Naive B cell (primary cell): Measurements from ENCODE around the gene ROS1. TPM values are rescaled to one million over a fixed set of nuclear protein-coding genes. Genes with fewer than 3 reads are reported as not detected.
"Not testable (repeated sequence)": the region's sequence is repeated elsewhere in the genome, so short reads cannot be mapped to it uniquely, and the experiment has no call there.

Experiments
- ATAC-seq, 2 donors: fragments of 150-1000 bp; cut with Tn5 transposase; 2 replicates each; pipeline ENCODE4 v1.10.0; 2021; ENCODE audit warnings: low read depth in 2 of 2, mild to moderate bottlenecking in 2 of 2, moderate library complexity in 2 of 2
- DNase-seq: peaks from one replicate; pipeline ENCODE4 v3.0.0; 2022
- H3K27ac Mint-ChIP-seq, 6 donors: one replicate each; pipeline ENCODE4 v1.8.0; 2020 to 2022; ENCODE audit warnings: mild to moderate bottlenecking in 6 of 6, mixed read lengths in 6 of 6, moderate library complexity in 5 of 6, inconsistent platforms in 2 of 6
- H3K27me3 Mint-ChIP-seq, 3 donors: one replicate each; pipeline ENCODE4 v1.8.0; 2021 to 2022; ENCODE audit warnings: mixed read lengths in 3 of 3, mild to moderate bottlenecking in 1 of 3
- H3K36me3 Mint-ChIP-seq, 2 donors: one replicate each; pipeline ENCODE4 v1.8.0; 2020 to 2022; ENCODE audit warnings: mixed read lengths in 2 of 2, inconsistent platforms in 1 of 2, mild to moderate bottlenecking in 1 of 2
- H3K4me1 Mint-ChIP-seq, 3 donors: one replicate each; pipeline ENCODE4 v1.8.0; 2020 to 2022; ENCODE audit warnings: mixed read lengths in 3 of 3, inconsistent platforms in 1 of 3, mild to moderate bottlenecking in 1 of 3, moderate library complexity in 1 of 3
- H3K4me3 Mint-ChIP-seq, 8 donors: one replicate each; pipeline ENCODE4 v1.8.0; 2020 to 2022; ENCODE audit warnings: mild to moderate bottlenecking in 8 of 8, mixed read lengths in 8 of 8, moderate library complexity in 8 of 8, inconsistent platforms in 2 of 8
- H3K9me3 Mint-ChIP-seq, 7 donors: one replicate each; pipeline ENCODE4 v1.8.0; 2020 to 2022; ENCODE audit warnings: mixed read lengths in 7 of 7, mild to moderate bottlenecking in 5 of 7, inconsistent platforms in 2 of 7, moderate library complexity in 1 of 7
- polyA plus RNA-seq, 6 donors: library from polyadenylated mRNA; unstranded; fragments of 300-500 nt; fragmentation: Illumina TruSeq; gene quantifications; one replicate each; pipeline ENCODE4 v1.2.3, GENCODE V29; 2021; ENCODE audit warnings: low read depth in 6 of 6

Gene ROS1
- polyA plus RNA-seq: not detected

DNA sequence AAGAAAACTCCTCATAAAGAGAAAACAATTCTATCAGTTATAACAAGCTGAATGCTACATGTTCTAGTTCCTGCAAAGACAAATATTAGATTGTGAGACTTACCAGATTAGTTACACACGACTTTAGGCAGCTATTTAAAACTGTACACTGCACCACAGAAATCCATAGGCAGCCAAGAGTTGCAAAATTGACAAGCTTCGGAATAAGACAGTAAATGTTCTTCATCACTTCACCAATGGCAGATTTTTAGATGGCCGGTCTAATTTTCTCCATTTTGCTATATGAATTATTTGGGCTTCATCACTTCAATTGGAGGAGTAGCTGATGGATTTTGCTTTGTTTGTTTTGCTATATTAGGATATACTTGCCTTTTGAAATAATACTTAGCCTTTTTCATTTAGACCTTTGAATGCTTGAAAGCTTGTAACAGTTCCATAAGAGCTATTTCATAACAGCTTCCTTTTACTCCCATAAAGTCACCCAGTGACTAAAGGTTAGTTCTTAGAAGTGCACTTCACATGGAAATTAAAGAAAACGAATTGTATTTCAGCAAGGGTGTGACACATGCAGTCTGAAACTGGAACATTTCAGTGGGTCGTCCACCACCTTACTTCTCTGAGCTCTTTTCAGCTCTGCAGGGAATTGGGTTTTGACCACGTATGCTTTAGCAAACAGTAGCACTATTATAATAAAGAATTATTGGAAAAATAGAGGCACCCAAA, at the start of gene ROS1:
ROS1 (minus strand) TSS at position 512 of the 723 bp plus-strand sequence; CDS start at position 226, 286 bp downstream.
- Mint-ChIP-seq H3K4me1 (no peaks in the 10 kb centered on the region), H3K9me3 (peaks cover 0 to 2% (median 0%) of the 10 kb centered on the region in 7 donors), H3K27me3 (peaks cover under 1 to 27% (median 9%) of the 10 kb centered on the region in 3 donors), H3K4me3 (no peak within 1 kb of the TSS), H3K36me3 (no peaks in the 10 kb centered on the region), H3K27ac (no peak within 1 kb of the TSS)
- DNase-seq: no peak
- ATAC-seq: no peak

DNA sequence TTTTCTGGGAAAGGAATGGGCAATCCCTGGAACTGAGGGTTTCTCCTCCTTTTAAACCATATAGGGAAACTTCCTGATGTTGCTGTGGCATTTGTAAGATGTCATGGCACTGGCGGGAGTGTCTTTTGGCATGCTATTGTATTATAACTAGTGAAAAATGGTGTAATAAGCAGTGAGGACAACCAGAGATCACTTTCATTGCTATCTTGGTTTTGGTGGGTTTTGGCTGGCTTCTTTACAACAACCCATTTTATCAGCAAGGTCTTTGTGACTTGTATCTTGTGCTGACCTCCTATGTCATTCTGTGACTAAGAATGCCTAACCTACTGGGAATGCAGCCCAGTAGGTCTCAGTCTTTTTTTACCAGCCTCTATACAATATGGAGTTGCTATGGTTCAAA, 47.7 kb upstream of the ROS1 start:
- no peaks in the 10 kb centered on the region for H3K9me3 Mint-ChIP-seq
- no peak overlapping the region for H3K27ac Mint-ChIP-seq
- H3K4me1 Mint-ChIP-seq: no peaks in the 10 kb centered on the region
- H3K4me3 Mint-ChIP-seq: no peak overlapping the region
- no peak for DNase-seq
- peaks cover 38 to 56% (median 42%) of the 10 kb centered on the region in 3 donors for H3K27me3 Mint-ChIP-seq
- no peaks in the 10 kb centered on the region for H3K36me3 Mint-ChIP-seq
- no peak for ATAC-seq

DNA sequence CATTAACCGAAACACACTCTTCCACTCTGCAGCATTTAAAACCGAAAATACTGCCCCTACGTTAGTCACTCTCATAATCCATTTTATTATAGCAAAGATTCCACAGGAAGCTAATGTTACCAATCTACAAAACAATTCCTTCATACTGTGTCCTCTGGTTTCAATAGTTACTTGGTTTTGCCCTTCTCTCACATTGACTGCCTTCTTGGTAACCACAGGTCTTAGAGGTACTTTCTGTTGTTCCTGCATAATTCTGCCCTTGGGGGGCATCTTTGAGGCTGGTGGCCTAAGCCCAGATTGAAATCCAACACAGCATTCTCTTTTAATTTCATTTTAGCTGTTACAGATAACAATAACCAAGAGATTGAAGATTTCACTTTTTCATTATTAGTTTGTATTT, 46.9 kb upstream of the ROS1 start:
- ATAC-seq (no peak), DNase-seq (no peak)
- Mint-ChIP-seq H3K4me1 (no peaks in the 10 kb centered on the region), H3K9me3 (no peaks in the 10 kb centered on the region), H3K4me3 (no peak overlapping the region), H3K27me3 (peaks cover 42 to 53% (median 50%) of the 10 kb centered on the region in 3 donors), H3K27ac (no peak overlapping the region), H3K36me3 (no peaks in the 10 kb centered on the region)

DNA sequence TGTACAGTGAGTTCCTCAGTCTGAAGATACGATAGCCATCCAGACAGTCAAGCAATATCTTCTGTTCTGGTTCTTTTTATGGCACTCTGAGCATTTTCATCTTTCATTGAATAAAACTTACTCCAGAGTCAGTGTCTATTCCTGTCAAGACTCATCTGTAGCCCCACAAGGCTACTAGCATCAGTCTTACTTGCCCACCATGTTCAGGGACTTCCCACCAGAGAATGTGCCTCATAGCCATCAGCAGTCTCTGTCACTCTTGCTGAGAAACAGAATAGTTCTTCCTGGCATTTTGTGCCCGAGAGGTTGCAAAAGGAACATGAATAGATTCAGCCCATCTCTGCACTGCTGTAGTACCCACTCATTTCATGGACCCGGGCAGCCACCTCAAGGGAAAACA, 44.0 kb upstream of the ROS1 start:
- Mint-ChIP-seq H3K27me3 (peaks cover 64 to 73% (median 67%) of the 10 kb centered on the region in 3 donors), H3K4me3 (no peak overlapping the region), H3K36me3 (no peaks in the 10 kb centered on the region), H3K27ac (no peak overlapping the region), H3K9me3 (no peaks in the 10 kb centered on the region), H3K4me1 (no peaks in the 10 kb centered on the region)
- no peak for DNase-seq
- ATAC-seq: no peak

DNA sequence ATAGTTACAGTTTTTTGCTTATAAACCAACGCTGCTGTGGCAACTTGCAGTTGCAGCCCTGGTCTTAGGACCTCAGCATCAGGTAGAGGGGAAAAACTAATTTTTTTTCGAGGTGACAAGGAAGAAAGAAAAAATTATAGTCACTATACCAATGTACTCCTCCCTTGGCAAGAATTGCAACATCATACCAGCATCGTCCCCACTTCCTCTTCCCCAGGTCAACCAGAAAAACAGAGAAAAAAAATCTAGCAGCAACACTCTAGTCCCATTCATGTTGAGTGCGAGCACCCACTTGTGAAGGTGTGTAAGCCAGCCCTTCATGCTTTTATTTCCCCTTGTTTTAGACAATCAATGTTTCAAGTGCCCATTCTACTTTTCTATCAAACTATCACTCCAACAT, 43.6 kb upstream of the ROS1 start:
- no peaks in the 10 kb centered on the region for H3K9me3 Mint-ChIP-seq

DNA sequence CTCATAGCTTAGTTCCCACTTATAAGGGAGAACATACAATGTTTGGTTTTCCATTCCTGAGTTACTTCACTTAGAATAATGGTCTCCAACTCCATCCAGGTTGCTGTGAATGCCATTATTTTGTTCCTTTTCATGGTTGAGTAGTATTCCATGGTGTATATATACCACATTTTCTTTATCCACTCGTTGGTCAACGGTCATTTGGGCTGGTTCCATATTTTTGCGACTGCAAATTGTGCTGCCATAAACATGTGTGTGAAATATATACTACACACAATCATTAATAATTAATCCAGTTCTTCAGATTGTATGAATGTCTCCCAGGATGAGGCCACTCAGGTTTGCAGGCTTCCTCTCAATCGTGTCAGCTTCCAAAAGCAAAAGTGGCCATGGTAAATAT, 42.8 kb upstream of the ROS1 start:
- not testable (repeated sequence) for H3K9me3 Mint-ChIP-seq, H3K27ac Mint-ChIP-seq, H3K36me3 Mint-ChIP-seq, H3K4me3 Mint-ChIP-seq, DNase-seq, ATAC-seq, H3K4me1 Mint-ChIP-seq
- H3K27me3 Mint-ChIP-seq: peaks cover 64 to 72% (median 64%) of the 10 kb centered on the region in 3 donors

More for the DNA sequence above, 43.6 kb upstream of the ROS1 start:
- no peak for ATAC-seq
- H3K27me3 Mint-ChIP-seq: peaks cover 66 to 74% (median 68%) of the 10 kb centered on the region in 3 donors
- no peak overlapping the region for H3K4me3 Mint-ChIP-seq
- no peak for DNase-seq
- H3K36me3 Mint-ChIP-seq: no peaks in the 10 kb centered on the region
- no peaks in the 10 kb centered on the region for H3K4me1 Mint-ChIP-seq
- H3K27ac Mint-ChIP-seq: no peak overlapping the region

DNA sequence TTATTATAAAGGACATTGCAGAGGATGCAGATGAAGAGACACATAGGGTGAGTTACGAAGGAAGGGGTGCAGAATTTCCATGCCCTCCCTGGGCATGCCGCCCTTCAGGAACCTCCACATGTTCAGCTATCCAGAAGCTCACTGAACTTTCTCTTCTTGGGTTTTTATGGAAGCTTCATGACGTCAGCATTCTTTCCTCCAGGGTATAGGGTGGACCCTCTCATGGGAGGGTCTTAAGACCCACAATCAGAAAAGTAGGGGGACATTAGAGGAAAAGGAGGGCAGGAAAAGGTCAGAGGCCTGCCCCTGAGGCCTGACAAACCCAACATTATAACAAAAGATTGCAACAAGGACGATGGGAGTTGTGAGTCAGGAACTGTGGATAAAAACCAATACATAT, 42.1 kb upstream of the ROS1 start:
- no peaks in the 10 kb centered on the region for H3K9me3 Mint-ChIP-seq
- H3K27me3 Mint-ChIP-seq: peaks cover 64 to 75% (median 65%) of the 10 kb centered on the region in 3 donors
- H3K4me1 Mint-ChIP-seq: no peaks in the 10 kb centered on the region
- DNase-seq (no peak), ATAC-seq (no peak)
- no peak overlapping the region for H3K27ac Mint-ChIP-seq
- no peaks in the 10 kb centered on the region for H3K36me3 Mint-ChIP-seq
- no peak overlapping the region for H3K4me3 Mint-ChIP-seq

DNA sequence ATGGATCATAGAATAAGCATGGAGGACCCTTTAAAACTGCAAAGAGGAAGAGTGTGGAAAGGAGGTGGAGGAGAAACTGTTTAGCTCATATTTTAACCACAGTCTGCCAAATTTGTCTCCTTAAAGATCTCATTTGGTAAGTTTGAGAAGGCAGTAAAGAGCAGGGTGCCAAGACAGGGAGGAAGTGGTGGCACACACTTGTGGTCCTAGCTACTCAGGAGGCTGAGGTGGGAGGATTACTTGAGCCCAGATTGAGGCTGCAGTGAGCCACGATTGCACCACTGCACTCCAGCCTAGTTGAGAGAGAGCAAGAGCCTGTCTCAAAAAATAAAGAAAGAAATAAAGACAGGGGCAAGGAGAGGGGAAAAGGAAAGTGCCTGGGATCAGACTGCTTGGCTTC, 39.9 kb upstream of the ROS1 start:
- no peaks in the 10 kb centered on the region for H3K9me3 Mint-ChIP-seq
- H3K4me3 Mint-ChIP-seq: no peak overlapping the region
- no peaks in the 10 kb centered on the region for H3K36me3 Mint-ChIP-seq
- ATAC-seq (no peak), DNase-seq (no peak)
- no peak overlapping the region for H3K27ac Mint-ChIP-seq
- no peaks in the 10 kb centered on the region for H3K4me1 Mint-ChIP-seq
- H3K27me3 Mint-ChIP-seq: peaks cover 51 to 62% (median 55%) of the 10 kb centered on the region in 3 donors

DNA sequence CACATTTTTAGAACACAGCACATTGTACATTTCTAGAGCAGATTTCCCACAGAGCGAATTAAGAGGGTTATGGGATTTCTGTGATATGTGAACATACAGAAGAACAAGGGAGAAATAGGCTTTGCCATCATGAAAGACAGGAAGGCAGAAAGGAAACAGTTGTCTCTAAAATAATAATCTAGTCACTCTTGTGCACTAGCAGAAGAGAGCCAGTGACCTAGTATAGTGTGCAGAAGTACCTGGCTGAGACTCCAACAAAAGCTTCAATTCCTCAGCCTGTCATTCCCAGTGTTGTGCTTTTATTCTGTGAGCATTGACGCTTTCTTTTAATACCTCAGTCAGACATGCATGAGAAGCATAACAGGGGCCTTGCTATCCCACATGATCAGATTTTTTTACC, 39.0 kb upstream of the ROS1 start:
- no peak overlapping the region for H3K27ac Mint-ChIP-seq
- no peaks in the 10 kb centered on the region for H3K4me1 Mint-ChIP-seq
- ATAC-seq (no peak), DNase-seq (no peak)
- H3K9me3 Mint-ChIP-seq: no peaks in the 10 kb centered on the region
- H3K4me3 Mint-ChIP-seq: no peak overlapping the region
- H3K27me3 Mint-ChIP-seq: peaks cover 48 to 56% (median 49%) of the 10 kb centered on the region in 3 donors
- no peaks in the 10 kb centered on the region for H3K36me3 Mint-ChIP-seq

DNA sequence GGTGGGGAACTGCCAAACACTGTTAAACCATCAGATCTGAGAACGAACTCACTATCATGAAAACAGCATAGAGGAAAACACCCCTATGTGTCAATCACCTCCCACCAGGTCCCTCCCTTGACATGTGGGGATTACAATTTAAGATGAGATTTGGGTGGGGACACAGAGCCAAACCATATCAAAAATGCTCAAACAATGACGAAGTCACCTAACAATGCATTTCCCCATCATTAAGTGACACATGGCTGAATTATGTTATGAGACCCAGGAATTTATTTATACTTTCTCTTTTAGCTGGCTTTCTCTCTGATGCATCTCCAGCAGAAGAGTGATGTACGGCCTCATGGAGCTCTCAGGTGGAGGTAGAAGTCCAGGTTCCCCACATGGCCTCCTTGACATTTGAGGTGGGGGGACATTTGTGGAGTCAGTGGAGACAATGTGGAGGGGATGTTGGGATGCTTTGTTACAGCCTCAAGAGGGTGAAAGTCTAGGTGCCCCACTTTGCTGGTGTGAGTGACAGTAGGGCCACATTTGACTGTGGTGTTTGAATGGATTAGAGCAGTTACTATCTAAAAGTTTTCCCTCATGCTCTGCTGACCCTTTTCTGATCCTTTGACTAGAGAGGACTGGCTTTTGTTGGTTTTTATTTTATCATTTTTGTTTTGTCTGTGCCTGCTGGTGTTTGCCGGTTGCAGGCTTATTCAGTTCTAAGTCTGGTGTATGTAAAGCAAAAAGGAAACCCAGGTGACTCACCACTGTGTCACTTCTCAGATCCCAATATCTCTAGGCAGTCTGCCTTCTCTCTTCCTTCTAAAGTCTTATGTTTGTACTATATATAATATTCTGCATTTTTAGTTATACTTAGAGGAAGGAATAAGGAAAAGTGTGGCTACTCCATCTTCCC, 38.3 kb upstream of the ROS1 start:
- Mint-ChIP-seq H3K4me1 (no peaks in the 10 kb centered on the region), H3K27ac (no peak overlapping the region), H3K27me3 (peaks cover 42 to 52% (median 43%) of the 10 kb centered on the region in 3 donors), H3K9me3 (no peaks in the 10 kb centered on the region), H3K36me3 (no peaks in the 10 kb centered on the region), H3K4me3 (no peak overlapping the region)
- DNase-seq (no peak), ATAC-seq (no peak)

DNA sequence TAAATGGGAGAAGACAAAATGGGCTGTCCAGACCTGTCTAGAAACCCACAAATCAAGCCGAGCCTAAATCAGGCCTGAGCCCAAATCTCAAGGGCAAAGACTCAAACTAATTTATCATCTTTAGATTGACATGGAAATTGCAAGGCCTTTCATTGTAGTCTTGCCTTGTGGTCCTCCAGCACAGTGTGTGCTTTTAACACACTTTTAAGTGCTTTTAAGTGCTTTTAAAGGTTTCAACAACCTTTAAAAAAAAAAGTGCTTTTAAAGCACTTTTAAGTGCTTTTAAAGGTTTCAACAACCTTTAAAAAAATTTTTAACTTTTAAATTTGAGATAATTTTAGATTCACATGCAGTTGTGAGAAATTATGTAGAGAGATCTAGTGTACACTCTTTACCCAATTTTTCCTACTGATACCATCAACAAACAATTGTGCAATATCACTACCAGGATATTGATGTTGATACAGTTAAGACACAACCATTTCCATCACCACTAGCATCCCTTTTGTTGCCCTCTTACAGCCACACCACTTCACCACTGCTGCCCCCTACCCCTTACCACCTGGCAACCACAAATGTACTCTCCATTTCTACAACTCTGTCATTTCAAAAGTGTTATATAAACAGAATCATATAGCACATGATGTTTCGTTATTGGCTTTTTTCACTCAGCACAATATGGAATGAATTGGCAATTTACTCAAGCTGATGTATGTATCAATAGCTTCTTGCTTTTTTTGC, 33.6 kb upstream of the ROS1 start:
- Mint-ChIP-seq H3K27ac (no peak overlapping the region), H3K4me1 (no peaks in the 10 kb centered on the region), H3K9me3 (no peaks in the 10 kb centered on the region), H3K27me3 (peaks cover 7 to 25% (median 14%) of the 10 kb centered on the region in 3 donors), H3K4me3 (no peak overlapping the region), H3K36me3 (no peaks in the 10 kb centered on the region)
- DNase-seq: no peak
- ATAC-seq: no peak

DNA sequence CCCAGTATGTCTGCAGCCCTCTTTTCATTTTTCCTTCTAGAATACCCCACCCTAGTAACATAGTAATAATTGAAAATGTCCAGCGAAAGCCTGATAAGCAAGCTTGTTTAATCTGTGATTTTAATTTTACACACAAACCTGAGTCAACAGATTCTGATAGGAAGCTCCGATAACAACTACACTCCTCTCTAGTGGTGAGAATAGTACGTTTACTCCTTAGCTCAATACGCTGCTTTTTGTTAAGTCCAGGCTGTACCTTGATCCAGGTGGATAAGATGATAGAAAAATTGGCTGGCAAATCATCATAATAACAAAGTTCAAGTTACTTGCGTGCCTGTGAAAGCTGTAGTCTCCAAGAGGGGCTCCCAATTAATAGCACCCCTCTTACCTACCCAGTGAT, 31.3 kb upstream of the ROS1 start:
- Mint-ChIP-seq H3K9me3 (no peaks in the 10 kb centered on the region), H3K27ac (no peak overlapping the region), H3K27me3 (peaks cover 6 to 12% (median 11%) of the 10 kb centered on the region in 3 donors), H3K36me3 (no peaks in the 10 kb centered on the region), H3K4me1 (no peaks in the 10 kb centered on the region), H3K4me3 (no peak overlapping the region)
- DNase-seq: no peak
- no peak for ATAC-seq

DNA sequence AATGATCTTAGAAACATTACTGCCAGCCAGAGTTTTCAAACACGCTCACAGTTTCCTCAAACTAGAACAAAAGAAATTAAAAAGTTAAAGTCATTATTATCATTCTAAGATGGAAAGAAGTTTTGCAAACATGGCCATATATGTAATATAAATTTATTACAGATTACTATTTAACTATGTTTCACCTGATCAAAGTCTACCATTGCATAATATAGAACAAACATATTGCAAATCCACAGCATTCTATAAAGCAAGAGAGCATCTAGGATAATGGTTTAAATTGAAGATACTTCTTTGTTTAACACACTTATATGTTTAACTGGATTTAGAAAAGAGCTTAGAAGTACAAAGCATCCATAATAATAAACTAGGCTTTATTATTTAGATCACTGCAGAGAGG, 30.5 kb upstream of the ROS1 start:
- Mint-ChIP-seq H3K36me3 (no peaks in the 10 kb centered on the region), H3K27me3 (peaks cover 6 to 16% (median 11%) of the 10 kb centered on the region in 3 donors), H3K9me3 (no peaks in the 10 kb centered on the region), H3K4me1 (no peaks in the 10 kb centered on the region), H3K4me3 (no peak overlapping the region), H3K27ac (no peak overlapping the region)
- ATAC-seq: no peak
- no peak for DNase-seq
